ENCODE results near the gene ELAC1.
"Not testable (repeated sequence)": the region's sequence is repeated elsewhere in the genome, so short reads cannot be mapped to it uniquely, and the experiment has no call there.

ELAC1 gene

GRCh38 chr18:50967714-50968661, at the start of gene ELAC1:
Gene ELAC1, plus strand, starts transcription at chr18:50968040. Its CDS starts 6,365 bp downstream, at chr18:50974405.
- peak; percentile 42 for DNase-seq

DNA sequence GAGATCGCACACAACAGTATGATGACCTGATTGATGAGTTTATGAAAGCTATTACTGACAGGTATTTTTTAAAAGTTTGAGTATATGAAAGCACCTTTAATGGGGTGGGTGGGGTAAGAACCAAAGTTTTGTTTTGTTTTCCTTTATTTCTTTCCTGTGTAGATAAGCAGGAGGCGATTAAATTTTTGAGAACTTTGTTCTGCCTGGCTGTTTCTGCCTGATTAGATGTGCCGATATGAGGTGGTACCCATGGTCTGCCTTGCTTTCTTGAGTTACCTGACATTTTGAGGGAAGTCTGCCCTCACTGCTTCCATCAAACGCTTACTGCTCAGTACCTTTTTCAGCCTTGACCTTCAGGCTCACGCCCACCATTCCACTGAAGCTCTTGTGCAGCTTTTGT, 49.7 kb upstream of the ELAC1 start:
- DNase-seq = no peak

DNA sequence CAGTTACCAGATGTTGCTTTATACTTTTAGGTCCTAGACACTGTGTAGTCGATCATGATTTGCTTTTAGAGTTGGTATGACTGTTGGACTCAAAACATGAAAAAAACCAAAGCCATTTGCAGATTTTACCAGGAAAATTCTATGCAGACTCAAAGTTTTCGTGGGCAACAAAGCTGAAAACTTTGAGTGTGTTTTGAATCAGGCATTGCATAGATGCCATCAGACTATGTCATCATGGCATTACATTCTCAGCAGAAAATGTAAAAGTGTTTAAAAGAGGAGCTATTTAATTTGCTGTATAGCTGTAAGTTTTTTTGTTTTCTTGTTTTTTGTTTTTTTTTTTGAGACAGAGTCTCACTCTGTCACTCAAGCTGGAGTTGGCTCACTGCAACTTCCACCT, 43.5 kb upstream of the ELAC1 start:
- no peak for DNase-seq

DNA sequence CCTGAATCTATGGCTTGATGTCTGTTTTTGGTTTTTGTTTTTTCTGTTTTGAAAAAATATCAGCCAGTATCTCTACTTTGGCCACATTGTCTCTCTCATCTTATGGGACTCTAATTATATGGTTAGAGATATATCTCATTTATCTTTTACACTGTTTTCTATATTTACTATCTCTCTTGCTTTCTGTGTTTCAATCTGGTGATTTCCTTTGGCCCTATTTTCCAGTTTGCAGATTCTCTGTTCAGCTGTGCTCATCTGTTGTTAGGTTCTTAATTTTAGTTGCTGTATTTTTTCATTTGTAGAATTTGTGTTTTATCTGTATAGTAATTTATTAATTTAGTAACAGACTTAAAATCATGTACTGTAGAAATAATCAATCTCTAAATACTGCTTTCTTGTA, 41.3 kb upstream of the ELAC1 start:
- DNase-seq = no peak

DNA sequence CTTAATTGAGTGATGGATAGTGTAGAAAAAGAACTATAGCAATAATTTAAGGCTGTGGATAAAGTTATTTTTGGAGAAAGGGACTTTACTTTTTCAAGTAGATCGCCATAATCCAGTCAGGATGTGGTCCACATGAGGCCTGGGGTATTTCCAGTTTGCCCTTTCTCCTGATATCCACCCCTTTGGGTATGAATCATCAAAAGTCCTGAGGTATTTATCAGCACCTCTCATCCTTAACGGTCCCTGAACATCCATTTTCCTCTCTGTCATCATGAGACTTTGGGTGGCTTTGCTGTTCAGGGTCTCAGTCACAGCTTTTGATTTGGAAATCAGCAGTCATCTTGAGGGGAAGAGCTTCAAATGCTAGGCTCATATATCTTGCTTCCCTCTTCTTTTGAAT, 39.3 kb upstream of the ELAC1 start:
- DNase-seq = no peak

- no peak for DNase-seq
Measured at GRCh38 chr18:50933684-50934083, 34.2 kb upstream of the ELAC1 start.

GRCh38 chr18:50934545-50935211, 33.2 kb upstream of the ELAC1 start:
- DNase-seq = no peak

DNA sequence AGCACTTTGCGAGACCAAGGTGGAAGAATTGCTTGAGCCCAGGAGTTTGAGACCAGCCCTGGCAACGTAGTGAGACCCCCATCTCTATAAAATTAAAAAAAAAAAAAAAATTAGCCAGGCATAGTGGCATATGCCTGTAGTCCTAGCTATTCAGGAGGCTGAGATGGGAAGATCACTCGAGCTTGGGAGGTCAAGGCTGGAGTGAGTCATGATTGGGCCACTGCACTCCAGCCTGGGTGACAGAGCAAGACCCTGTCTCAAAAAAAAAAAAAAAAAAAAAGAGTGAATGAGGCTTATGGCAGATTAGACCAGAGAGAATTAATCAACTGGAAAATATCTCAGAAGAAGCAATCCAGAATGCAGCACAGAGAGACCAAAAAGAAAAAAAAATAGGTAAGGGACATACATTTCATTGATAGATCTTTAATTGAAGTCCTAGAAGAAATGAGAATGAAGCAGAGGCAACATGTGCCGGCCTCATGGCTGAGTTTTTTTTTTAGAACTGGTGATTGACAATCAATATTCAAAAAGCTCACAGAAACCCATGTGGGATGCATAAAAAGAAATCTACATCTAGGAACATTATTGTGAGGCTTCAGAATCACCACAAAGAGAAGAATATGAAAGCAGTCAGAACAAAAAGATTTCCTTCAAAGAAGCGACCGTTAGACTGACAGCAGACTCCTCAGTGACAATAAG, 32.2 kb upstream of the ELAC1 start:
- DNase-seq = no peak

GRCh38 chr18:50937183-50937582, 30.7 kb upstream of the ELAC1 start:
- no peak for DNase-seq

DNA sequence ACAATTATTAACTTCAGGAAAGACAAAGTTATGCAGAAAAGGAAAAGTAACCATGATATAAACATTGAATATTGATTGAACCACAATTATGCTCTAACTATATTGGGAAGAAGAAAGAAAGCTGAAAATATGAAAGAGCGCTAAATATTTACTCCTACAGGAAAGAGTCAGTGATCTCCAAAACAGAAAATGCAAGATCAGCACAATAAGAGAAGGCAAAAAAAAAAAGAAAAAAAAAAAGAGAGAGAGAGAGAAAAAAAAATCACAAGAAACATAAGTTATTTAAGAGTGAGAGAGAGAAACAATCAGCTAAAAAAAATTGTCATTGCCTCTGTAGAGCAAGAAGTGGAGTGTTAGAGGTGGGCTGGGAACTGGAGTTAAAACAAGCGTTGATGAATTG, 28.9 kb upstream of the ELAC1 start:
- DNase-seq = no peak

DNA sequence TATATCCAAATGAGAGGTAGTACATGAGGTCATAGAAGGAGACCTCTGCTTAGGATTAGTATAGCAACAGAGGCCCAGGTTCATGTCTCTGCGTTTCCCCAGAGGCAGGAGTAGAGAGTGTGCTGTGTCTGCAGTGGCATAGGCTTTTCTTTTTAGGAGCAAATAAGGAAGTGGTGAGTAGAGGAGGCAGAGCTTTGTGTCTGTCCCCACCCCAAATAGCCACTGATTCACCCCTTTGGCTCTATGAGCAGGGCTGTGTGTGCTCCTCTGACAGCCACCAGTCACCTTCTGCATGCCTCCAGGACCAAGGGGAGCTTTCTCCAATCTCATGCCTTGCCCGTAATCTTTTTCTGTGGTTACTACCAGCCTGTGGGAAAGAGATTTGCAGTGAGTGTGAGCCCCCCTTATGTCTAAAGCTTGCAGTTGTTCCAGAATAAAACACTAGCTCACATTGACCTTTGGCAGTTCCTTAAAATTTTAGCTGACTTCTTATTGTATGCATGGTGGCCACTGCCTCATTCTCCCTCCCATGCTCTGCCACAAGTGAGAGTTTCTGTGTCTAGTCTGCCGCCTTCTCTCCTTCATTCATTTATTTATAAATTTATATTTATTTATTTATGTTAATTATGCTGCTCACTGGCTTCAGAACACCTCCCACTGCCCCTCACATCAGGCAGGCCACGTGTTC, 23.5 kb upstream of the ELAC1 start:
- no peak for DNase-seq

- DNase-seq = not testable (repeated sequence)
Measured at GRCh38 chr18:50945918-50946317, 21.9 kb upstream of the ELAC1 start.

DNA sequence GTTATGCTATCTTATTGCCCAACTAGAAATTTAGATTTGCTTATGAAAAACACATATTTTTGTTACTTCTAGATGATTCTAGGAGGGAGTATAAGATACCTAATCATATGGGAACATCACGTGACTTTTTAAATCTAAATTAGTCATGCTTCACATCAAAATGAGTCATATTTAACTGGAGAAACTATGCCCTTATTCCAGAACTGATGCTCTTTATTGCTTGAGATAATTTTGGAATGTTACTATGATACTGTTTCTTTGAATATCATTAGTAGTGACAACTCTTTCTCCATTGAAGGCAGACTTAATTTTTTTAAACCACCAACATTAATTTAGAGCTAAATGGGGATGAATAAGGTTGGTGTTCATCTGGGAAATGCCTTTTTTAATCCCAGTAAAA, 19.9 kb upstream of the ELAC1 start:
- no peak for DNase-seq

DNA sequence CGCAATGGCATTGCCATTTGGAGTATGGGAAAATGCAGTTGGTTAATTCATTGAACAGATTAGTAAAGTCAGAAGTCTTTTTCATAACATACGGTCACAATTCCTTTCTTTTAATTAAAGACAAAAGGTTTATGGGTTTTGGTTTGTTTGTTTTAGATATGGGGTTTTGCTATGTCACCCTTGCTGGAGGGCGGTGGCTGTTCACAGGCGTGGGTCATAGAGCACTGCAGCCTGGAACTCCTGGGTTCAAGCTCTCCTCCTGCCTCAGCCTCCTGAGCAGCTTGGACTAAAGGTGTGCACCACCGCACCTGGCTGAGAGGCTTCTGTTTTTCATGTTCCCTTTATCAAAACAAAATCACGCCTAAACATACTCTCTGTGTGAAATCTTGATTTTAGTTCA, 18.7 kb upstream of the ELAC1 start:
- no peak for DNase-seq

DNA sequence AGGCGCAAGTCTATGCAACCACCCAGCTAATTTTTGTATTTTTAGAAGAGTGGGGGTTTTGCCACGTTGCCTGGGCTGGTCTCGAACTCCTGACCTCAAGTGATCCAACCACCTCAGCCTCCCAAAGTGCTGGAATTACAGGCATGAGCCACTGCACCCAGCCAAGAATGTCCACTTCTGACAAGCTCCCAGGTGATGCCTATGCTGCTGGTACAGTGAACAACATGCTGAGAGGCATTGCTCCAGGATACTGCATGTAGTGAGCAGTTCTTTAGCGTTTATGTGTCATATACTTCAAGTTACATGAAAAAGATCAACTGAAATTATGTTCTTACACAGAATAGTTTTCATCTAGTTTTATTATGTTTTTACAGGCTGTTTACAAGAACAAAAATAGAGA, 17.2 kb upstream of the ELAC1 start:
- no peak for DNase-seq

DNA sequence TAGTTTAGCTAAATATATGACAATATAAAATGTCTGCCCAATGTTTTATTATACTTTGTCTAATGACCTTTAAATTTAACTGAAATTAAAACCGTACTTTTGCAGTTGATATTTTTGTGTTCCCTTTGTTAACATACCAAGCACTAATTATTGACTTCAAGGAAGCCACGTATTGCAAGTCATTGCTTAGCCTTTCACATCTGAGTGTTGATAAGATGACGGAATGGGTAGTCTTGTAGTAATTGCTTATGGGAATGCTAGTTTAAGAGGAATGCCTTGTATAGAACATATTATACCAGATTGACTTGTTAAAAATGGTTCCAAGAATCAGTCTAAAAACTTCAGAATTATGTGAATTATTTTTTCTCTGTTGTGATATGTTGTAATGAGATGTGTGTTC, 14.0 kb upstream of the ELAC1 start:
- DNase-seq = no peak

- no peak for DNase-seq
Measured at GRCh38 chr18:50955253-50955652, 12.6 kb upstream of the ELAC1 start.

DNA sequence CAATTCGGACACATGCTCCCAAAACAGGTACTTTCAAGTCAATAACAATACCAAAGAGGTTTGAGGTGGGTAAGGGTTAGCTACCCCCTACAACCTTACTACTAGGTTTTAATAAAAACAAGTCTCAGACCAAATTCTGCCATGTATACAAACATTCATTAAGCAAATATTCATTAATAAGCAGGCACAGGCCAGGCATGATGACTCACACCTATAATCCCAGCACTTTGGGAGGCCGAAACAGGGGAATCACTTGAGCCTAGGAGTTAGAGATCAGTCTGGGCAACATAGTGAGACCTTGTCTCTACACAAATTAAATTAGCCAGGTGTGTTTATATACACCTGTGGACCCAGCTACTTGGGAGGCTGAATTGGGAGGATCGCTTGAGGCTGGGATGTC, 11.7 kb upstream of the ELAC1 start:
- no peak for DNase-seq

GRCh38 chr18:50961974-50962373, 5.9 kb upstream of the ELAC1 start:
- no peak for DNase-seq

DNA sequence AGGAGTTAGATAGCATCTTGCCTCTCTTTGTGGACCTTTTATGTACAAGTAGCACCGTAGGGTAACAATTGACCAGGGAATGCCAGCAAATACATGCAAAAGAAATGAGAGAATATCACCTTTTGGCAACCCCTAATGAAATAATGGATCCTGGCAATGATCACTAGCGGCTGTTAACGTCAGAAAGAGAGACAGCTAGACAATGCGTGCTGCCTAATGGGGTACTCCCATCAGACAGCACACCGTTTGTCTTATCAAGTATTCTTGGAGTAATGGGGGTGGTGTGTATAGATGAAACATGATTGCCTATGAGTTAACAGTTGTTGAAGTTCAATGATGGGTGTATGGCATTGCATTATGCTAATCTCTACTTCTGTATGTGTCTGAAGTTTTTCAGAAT, 1.6 kb downstream of the ELAC1 start:
- no peak for DNase-seq

DNA sequence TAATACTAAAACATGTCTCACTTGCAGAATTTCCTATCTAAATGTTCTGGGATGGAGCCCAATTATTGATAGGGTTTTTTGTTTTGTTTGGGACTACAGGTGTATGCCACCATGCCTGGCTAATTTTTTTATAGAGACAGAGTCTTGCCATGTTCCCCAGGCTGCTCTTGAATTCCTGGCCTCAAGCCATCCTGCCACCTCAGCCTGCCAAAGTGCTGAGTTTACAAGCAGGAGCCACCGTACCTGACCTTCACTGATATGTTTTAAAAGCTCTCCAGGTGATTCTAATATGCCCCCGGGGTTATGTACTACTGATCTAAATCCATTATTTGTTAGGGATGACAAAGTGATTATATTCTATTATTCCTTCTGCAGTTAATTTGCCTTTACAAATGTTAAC, 2.2 kb downstream of the ELAC1 start:
- no peak for DNase-seq

DNA sequence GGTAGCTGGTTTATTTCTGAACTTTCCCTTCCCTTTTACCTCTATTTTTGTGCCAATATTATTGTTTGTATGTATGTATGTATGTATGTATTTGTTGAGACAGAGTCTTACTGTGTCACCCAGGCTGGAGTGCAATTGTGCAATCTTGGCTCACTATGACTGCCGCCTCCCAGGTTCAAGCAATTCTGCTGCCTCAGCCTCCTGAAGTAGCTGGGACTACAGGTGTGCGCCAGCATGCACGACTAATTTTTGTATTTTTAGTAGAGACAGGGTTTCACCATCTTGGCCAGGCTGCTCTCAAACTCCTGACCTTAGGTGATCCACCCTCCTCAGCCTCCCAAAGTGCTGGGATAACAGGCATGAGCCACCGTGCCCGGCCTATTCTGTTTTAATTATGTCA, 4.6 kb downstream of the ELAC1 start:
- not testable (repeated sequence) for DNase-seq
